Uterus (tissue), 4 donors: ENCODE measurements around the gene DBF4B. TPM values are rescaled to one million over a fixed set of nuclear protein-coding genes. Genes with fewer than 3 reads are reported as not detected.
A peak's percentile ranks its signal among the peaks of the same experiment; 100 is the strongest.

Source experiments
- DNase-seq, 2 donors: peaks; one replicate each; pipeline ENCODE4 v3.0.0-alpha.2; 2019 to 2020
- H3K27ac ChIP-seq, 2 donors: fragments of 200-600 bp; sonication (generic); 1 replicate in 1 of 2; 2 replicates in 1 of 2; pipeline ENCODE4 v1.5.1; 2016 to 2018
- H3K27me3 ChIP-seq, 2 donors: fragments of 200-600 bp; sonication (generic); one replicate each; pipeline ENCODE4 v1.5.1; 2018 to 2019; ENCODE audit warnings: control low read depth in 1 of 2
- H3K36me3 ChIP-seq, 2 donors: fragments of 200-600 bp; sonication (generic); one replicate each; pipeline ENCODE4 v1.5.1; 2019; ENCODE audit warnings: control low read depth in 1 of 2
- H3K4me1 ChIP-seq, 2 donors: fragments of 200-600 bp; sonication (generic); one replicate each; pipeline ENCODE4 v1.5.1; 2018 to 2019; ENCODE audit warnings: control low read depth in 1 of 2
- H3K4me3 ChIP-seq, 2 donors: fragments of 200-600 bp; sonication (generic); 1 replicate in 1 of 2; 2 replicates in 1 of 2; pipeline ENCODE4 v1.5.1; 2018 to 2019; ENCODE audit warnings: mild to moderate bottlenecking in 1 of 2
- H3K9me3 ChIP-seq, 2 donors: fragments of 200-600 bp; sonication (generic); one replicate each; pipeline ENCODE4 v1.5.1; 2019; ENCODE audit warnings: control low read depth in 1 of 2
- CTCF ChIP-seq, 4 experiments: fragments of 200-600 bp in 2 of 4; fragments of 450-650 bp in 2 of 4; sonication (generic) in 2 of 4; IDR thresholded peaks; one replicate each; pipeline ENCODE4 v1.5.1; 2016 to 2019; ENCODE audit warnings: antibody characterized with exemption in 4 of 4, mild to moderate bottlenecking in 2 of 4, moderate library complexity in 1 of 4
- POLR2A ChIP-seq, 2 donors: fragments of 450-650 bp; IDR thresholded peaks; one replicate each; pipeline ENCODE4 v1.6.1; 2016; ENCODE audit warnings: antibody characterized with exemption in 2 of 2, mild to moderate bottlenecking in 1 of 2, moderate library complexity in 1 of 2
- intact Hi-C: fragments of 100-400 bp; cut with DNase I; formaldehyde crosslinking; loops from one replicate; pipeline ENCODE4 v1.15.1; 2023; ENCODE audit warnings: low total_unique reads
- total RNA-seq, 4 donors: library from RNA; depleted of rRNA in 3 of 4; stranded (reverse); fragments of >200 nt in 3 of 4; gene quantifications; one replicate each; pipeline versions ENCODE4 v1.1.0 to v1.2.4, GENCODE V29; 2014 to 2023
- donor health status: DM: yes; HTN: yes; CAD: no.

DBF4B gene
- total RNA-seq, 4 donors from 2014 or later: 2.3 to 10.5 (median 9.3) TPM; not detected in 1

GRCh38 chr17:44782326-44782850 lies 73.9 kb downstream of the DBF4B start:
- Histone ChIP-seq H3K9me3 (no peaks in the 10 kb centered on the region), H3K27ac (peak overlapping the region; percentile 78 to 91), H3K36me3 (no peaks in the 10 kb centered on the region), H3K27me3 (no peaks in the 10 kb centered on the region), H3K4me1 (peaks cover 0 to 25% of the 10 kb centered on the region in 2 donors), H3K4me3 (peak overlapping the region in 1 of 2 donors; percentile 3)
- no peak for DNase-seq
- intact Hi-C loops: no loop called here
- TF ChIP-seq CTCF (IDR thresholded peaks at IDR 0.05): no peak
- TF ChIP-seq POLR2A (IDR thresholded peaks at IDR 0.05): no peak

GRCh38 chr17:44785921-44786320 lies 77.5 kb downstream of the DBF4B start:
- peak overlapping the region in 1 of 2 donors; percentile 51 for H3K27ac ChIP-seq
- TF ChIP-seq CTCF (IDR thresholded peaks at IDR 0.05) (no peak), POLR2A (IDR thresholded peaks at IDR 0.05) (no peak)
- peaks cover 0 to 17% of the 10 kb centered on the region in 2 donors for H3K4me1 ChIP-seq
- H3K36me3 ChIP-seq: no peaks in the 10 kb centered on the region
- DNase-seq: no peak
- no peaks in the 10 kb centered on the region for H3K9me3 ChIP-seq
- intact Hi-C loops: no loop called here
- no peaks in the 10 kb centered on the region for H3K27me3 ChIP-seq
- H3K4me3 ChIP-seq: no peak overlapping the region

GRCh38 chr17:44786551-44787081 lies 78.2 kb downstream of the DBF4B start:
- no peak for DNase-seq
- no peaks in the 10 kb centered on the region for H3K9me3 ChIP-seq
- H3K4me3 ChIP-seq: no peak overlapping the region
- peak overlapping the region; percentile 51 to 55 for H3K27ac ChIP-seq
- no peaks in the 10 kb centered on the region for H3K27me3 ChIP-seq
- intact Hi-C loops: no loop called here
- no peaks in the 10 kb centered on the region for H3K36me3 ChIP-seq
- peaks cover 0 to 10% of the 10 kb centered on the region in 2 donors for H3K4me1 ChIP-seq
- TF ChIP-seq CTCF (IDR thresholded peaks at IDR 0.05) (no peak), POLR2A (IDR thresholded peaks at IDR 0.05) (no peak)

- intact Hi-C loops: no loop called here
- Histone ChIP-seq H3K27me3 (no peaks in the 10 kb centered on the region), H3K36me3 (no peaks in the 10 kb centered on the region), H3K4me1 (peaks cover 0 to 5% of the 10 kb centered on the region in 2 donors), H3K4me3 (no peak overlapping the region), H3K27ac (peak overlapping the region; percentile 51 to 55), H3K9me3 (no peaks in the 10 kb centered on the region)
- no peak for TF ChIP-seq CTCF (IDR thresholded peaks at IDR 0.05)
- no peak for TF ChIP-seq POLR2A (IDR thresholded peaks at IDR 0.05)
- DNase-seq: no peak
Observed at GRCh38 chr17:44787271-44787940, 78.9 kb downstream of the DBF4B start.

- peaks cover 0 to 5% of the 10 kb centered on the region in 2 donors for H3K4me1 ChIP-seq
- H3K4me3 ChIP-seq: no peak overlapping the region
- H3K27ac ChIP-seq: no peak overlapping the region
- no peaks in the 10 kb centered on the region for H3K27me3 ChIP-seq
- TF ChIP-seq POLR2A (IDR thresholded peaks at IDR 0.05) (no peak), CTCF (IDR thresholded peaks at IDR 0.05) (no peak)
- H3K9me3 ChIP-seq: no peaks in the 10 kb centered on the region
- intact Hi-C loops: no loop called here
- DNase-seq: no peak
- no peaks in the 10 kb centered on the region for H3K36me3 ChIP-seq
Observed at GRCh38 chr17:44788139-44788538, 79.7 kb downstream of the DBF4B start.
